ENCODE results near the gene GPHN.

Gene GPHN

DNA sequence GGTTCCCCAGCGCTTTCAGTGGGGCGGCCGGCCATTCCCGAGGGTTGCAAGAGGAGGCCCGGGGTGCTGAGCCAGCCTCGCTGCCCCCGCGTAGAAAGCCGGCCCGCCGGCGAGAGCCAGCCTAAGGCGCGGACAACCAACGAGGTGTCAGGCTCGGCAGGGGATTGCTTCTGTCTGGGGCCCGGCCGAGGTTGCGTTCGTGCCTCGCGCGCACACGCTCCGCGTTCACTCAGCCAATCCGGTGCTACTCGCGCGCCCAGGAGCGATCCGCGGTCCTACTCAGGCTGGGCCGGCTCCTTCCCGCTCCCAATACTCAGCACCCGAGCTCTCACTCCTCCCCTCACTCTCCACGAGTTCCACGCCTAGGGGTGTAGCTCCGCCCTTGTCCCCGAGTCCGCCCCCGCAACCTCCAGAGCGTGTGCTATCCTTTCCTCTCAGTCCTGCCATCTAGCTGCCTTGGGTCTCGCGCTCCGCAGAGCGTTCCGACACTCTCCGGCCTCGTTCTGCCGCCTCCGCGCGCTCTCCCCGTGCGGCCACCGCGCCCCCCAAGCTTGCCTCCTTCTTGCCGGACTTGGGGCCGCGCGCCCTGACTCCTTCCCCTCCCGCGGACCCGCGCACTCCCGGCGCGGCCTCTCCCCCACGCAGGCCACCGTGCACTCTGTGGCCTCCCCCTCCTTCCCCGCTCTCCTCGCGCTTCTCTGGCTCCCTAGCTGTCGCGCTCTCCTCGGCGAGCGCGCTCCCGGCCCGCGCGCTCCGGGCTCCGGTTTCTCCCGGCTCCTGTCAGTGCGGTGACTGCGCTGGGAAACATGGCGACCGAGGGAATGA, at the start of gene GPHN:
GPHN (plus strand) TSS at position 426 of the 825 bp plus-strand sequence.
- DNase-seq (ENCODE audit: low read depth in 1 of 2, low spot score in 1 of 2): peak; percentile 79 to 82

DNA sequence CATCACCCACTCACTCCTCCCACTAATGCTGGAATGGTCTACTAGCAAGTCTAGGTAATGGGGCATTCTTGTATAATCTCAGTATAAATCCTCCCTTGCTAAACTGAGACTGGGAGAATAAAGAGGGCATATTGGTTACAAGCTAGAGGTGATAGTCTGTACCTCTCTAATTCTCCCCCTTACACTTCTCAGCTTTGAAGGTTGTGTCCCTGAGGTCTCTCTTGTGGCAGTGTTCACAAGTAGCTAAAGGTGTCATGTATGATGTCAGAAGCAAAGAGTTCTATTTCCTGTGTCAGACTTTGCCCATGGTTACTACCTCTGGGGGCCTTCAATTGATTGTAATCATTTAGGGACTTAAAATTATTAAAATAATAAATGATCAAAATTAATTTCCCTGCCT, 48.3 kb upstream of the GPHN start:
- no peak for DNase-seq (ENCODE audit: low read depth in 1 of 2, low spot score in 1 of 2)

DNA sequence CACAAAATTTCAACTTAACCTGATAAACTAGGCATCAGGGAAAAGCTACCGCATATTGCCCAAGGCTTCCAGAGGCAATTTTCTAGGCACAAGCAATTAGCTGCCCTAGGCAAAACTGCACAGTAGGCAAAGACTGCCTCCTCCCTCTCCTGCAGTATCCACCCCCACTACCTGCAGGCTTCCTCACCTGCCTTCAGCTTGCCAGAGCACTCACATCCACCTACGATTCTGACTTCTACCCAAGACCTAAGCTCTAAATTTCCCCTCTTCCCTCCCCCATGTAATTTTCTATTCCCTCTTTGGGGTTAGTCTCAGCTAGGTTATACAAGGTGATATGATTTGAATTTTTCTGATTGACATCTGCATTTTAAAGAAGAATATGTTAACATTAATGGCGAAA, 43.7 kb upstream of the GPHN start:
- no peak for DNase-seq (ENCODE audit: low read depth in 1 of 2, low spot score in 1 of 2)

DNA sequence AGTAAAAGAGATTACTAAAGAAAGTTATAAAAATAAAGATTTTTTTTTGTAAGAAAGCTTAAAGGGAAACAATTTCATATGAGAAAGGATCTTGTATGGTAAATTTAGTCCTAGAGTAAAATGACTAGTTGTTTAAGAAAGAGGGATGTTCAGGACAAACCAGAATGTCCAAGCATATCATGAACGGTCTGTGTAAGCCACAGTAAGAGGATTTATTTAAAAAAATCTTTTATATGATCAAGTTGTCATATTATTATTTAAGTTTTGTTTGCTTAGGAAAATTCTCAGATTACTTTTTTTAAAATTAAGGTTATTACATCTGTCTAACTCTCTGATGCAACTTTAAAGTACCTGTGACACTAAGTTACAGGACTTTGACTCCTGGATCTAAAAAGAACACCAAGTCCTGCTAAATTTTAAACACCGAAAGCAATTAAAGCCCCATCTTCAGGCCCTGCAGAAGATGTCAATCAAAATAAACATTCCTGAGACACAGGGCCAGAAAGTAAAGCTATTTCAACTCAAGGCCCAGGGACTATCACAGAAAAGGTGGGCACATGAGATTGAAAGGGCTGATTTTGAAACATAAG, 39.1 kb upstream of the GPHN start:
- no peak for DNase-seq (ENCODE audit: low read depth in 1 of 2, low spot score in 1 of 2)

DNA sequence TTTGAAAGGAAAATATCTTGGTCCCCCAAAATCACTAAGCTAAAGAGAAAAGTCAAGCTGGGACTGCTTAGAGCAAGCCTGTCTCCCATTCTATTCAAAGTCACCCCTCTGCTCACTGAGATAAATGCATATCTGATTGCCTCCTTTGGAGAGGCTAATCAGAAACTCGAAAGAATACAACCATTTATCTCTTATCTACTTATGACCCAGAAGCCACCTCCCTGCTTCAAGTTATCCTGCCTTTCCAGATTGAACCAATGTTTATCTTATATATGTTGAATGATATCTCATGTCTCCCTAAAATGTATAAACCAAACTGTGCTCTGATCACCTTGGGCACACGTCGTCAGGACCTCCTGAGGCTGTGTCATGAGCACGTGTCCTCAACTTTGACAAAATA, 36.4 kb upstream of the GPHN start:
- no peak for DNase-seq (ENCODE audit: low read depth in 1 of 2, low spot score in 1 of 2)

DNA sequence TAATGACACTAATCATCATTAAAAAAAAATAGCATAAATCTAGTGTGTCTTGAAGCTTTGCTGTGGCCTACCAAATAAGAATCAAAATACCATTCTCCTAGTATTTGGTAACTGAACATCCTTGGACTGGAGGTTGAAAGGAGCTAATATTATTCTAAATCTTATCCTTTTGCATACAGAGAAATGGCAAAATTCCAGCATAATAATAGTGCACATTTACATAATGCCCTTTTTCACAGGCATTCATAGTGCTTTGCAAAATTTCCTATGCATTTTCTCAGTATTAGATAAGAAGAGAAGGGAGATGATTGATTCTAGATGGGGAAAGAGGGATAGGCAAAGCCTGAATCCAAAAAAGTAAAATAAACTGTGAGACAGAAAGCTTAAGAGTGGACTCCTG, 35.7 kb upstream of the GPHN start:
- DNase-seq (ENCODE audit: low read depth in 1 of 2, low spot score in 1 of 2): no peak

DNA sequence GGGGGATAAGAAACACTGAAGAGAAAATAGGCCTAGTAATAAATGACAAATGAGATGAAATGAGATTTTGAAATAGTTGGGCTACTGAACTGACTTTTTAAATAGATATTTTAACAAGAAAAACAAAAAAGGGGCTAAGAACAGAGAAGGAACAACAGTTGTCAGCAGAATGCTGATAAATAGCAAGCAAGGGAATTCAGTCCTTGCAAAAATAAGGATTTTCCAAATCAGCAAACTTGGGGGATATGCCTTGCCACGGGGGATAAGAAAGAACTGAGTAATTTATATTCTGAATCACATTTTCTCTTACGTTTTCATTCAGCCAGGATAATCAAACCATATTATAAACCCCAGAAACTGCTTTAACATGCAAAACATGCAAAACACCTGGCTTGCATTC, 34.7 kb upstream of the GPHN start:
- no peak for DNase-seq (ENCODE audit: low read depth in 1 of 2, low spot score in 1 of 2)

DNA sequence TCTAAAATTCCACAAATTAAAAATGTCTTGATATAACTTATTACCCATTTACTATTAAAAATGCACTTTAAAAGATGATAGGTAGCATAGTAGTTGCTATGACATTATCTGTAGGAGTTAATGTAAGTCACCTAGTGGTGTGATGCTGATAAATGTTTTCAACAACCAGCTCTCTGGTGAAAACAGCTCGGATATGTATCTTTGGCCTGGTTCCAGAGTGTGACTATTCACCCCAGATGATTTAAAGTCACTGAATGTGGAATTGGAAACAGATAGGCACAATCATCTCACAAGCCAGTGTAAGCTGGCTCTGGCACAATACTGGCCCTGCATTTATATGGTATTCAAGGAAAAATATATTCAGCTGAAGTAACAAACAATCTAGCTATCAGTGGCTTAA, 31.0 kb upstream of the GPHN start:
- no peak for DNase-seq (ENCODE audit: low read depth in 1 of 2, low spot score in 1 of 2)

DNA sequence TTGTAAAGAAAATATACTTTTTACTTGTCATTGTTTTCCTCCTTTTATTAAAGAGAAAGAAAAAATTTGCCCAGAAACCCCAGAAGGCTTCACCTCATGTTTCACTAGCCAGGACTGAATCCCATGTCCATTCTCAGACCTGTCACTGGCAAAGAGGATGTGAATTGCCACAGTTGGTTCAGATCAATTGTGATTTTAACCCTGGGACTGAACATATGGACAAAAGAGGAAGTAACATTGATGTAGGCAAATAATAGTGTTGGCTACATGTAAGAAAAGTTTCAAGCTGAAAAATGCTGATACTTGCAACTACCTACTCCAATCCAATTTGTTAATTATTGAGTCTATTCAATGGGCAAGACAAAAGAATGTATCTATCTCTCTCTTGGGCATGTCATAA, 30.4 kb upstream of the GPHN start:
- no peak for DNase-seq (ENCODE audit: low read depth in 1 of 2, low spot score in 1 of 2)

DNA sequence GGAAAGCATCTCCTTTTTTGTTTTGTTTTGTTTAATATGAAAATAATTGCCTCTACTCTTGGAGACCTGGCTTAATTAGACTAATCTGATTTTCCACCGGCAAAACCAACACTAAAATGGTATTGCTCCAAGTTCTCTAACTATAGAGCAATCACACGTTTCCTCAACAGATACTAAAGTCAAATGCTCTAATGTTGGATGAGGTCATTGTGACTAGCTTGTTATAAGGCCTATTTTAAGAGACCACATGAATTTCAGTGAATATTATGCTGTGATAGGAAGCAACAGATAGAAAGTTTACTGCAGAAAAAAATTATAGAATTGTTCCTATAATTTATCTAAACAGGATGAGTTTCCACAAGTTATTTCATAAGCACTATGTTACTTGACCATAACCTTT, 25.1 kb upstream of the GPHN start:
- no peak for DNase-seq (ENCODE audit: low read depth in 1 of 2, low spot score in 1 of 2)

DNA sequence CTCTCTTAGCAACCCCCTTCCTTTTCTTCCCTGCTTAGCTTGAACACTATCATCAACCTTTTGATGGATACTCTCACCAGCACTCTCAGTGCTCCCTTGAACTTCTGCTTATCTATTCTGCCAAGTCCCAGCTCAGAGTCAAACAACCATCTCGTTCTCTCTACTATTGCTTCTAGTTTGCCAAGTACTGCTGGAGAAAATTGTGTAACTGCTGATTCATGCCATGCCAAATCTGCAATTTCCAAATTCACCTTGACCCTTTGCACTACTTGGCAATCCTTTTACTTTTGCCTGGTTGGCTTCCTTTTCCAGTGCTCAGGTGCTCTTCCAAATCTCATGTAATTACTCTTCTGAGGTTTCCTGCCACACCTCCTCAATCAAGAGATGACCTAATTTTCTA, 24.6 kb upstream of the GPHN start:
- DNase-seq (ENCODE audit: low read depth in 1 of 2, low spot score in 1 of 2): no peak

DNA sequence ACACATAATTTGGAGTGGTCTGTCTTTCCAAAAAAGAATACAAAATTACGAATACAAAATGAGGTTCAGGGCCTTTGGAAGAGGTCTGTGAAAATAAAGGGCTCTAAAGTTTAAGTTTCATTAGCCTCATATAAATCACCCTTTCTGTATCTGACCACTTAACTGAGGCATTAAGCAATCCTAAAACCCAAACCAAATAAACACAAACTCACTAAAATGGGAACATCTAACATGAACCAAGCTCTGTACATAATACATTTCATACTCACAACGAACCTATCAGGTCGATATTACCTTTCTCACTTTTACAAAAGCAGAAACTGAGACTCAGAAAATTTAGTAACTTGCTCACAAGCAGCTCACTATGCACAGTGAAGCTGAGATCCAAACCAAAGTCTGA, 22.9 kb upstream of the GPHN start:
- no peak for DNase-seq (ENCODE audit: low read depth in 1 of 2, low spot score in 1 of 2)

DNA sequence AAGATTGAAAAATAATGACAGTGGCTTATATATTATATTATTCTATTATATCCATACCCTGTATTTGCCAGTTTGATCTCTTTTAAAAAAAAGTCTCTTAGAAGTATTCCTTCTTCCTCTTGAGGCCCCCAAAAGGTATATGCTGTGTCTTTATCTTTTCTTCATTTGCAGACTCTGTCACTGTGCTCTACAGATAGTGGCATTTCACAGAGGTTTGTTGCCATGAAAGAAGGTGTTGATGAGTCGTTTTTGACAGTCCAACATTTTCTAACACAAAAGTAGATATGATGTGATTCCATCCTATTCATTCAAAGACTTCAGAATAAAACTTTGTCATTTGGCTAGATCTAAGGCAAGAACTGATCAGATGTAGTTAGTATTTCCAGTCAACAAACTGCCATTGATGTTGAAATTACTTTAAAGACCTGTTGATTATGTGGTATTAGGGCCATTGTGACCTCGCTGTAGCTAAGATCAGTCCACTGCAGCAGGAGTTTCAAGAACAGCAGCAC, 22.0 kb upstream of the GPHN start, which contains the start of gene CCDC196:
CCDC196 (plus strand) TSS at position 462 of the 512 bp plus-strand sequence. CDS start 132 bp downstream, outside the sequence.
- DNase-seq (ENCODE audit: low read depth in 1 of 2, low spot score in 1 of 2): no peak

DNA sequence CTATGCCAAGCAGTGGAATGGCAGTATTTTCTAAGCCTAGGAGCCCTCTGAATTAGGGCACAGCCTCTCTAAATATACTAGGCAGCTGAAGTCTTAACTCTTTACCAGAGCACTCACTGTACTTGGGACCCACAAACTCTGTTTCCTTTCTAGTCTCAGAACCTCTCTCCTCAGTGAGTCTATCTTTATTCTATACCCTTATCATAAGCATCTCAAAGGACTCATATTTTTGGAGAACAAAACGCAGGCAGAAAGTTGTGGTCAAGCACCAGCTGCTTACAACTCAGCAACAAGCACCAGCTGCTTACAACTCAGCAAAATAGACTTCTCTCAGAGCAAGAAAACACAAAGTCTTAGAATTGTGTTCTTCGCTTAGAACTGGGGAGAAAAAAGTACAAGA, 20.8 kb upstream of the GPHN start:
- DNase-seq (ENCODE audit: low read depth in 1 of 2, low spot score in 1 of 2): no peak

DNA sequence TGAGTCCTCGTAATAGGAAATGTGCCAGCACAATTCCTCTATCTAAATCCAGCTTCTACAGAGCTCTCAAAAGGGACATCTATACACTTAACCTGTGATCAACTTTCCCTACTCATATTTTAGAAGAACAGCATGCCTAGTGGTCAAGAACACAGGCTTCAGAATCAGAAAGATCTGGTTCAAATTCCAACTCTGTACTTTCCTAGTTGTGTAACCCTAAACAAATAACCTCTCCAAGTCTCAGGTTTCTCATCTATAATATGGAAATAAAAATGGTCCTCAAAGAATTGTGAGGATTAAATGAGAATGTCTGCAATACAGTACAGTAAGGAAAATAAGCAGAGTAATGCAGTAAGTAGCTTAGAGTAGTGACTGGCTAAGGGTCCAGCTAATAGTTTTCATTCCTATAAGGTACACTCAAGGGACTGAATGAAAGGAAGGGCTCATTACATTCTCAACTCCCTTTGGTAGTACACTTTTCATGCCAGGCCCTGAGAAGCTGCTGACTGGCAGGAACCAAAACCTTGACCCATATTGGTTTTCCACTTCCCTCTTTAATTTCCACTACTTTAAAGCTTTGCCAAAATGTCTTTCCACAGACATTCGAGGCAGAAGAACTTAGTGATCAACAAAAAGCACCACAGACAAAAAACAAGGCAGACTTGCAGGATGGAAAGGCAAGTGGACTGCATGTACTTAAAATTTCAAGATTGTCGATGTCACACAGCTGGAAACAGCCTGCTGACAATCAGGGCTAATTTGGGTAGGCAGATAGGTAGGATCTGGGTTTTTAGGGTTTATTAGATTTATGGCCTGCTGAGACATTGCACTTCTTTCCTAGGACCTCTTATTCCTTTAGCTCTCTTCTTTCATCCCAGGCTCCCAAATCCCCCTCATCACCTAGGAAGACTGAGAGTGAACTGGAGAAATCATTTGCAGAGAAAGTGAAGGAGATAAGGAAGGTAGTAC, 17.5 kb upstream of the GPHN start:
- no peak for DNase-seq (ENCODE audit: low read depth in 1 of 2, low spot score in 1 of 2)

DNA sequence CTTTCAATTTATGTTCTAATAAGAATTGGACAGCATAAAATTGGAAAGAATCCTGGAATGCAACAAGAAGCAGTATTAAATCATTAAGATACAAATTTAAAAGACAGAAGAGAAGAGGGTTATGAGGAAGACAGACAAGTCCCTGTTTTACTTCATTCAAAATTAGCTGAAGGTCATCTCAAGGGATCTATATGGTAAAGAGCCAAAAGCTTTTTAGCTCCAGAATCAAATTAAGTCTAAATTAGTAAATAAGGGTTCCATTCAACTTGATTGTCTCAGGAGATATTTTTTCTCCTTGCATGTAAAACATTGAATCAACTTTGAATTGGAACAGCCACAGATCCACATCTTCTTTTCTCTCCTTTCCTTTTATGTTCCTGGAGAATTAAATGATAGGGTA, 14.2 kb upstream of the GPHN start:
- no peak for DNase-seq (ENCODE audit: low read depth in 1 of 2, low spot score in 1 of 2)

DNA sequence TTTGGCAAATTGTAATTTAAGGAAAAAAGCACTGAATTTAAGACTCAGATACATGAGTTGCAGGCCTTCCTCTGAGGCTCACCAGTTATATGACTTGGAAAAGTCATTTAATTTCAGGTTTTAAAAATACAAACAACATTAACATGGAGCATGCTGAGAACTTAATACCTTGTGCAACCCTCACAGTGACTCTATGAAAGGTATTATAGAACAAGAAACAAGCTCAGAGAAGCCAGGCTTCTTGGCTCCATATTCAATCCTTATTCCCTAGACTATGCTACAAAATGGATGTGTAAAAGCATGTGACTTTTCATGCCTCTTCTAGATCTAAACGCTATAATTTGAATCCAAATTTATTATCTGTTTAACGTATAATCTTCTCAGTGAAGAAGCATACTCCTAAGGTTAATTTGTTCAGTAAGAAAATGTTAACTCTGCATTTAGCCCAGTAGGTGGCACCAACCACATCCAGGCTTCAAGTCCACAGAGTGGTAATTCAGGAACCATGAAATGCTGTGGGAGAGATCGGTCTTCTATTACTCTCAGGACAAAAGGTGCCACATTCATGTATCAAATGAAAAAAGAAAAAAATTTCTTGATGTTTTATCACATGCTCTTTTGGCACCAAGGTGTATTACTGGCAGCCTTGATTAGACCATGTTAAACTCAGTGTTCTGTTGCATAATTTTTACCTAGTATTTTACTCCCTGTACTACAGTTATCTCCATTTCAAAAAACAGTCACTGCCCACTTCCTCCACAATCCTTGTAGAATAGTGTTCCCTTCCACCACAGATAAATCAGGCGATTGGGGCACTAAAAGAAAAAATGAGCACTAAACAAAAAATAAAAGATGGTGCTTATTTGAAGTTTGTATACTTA, 12.5 kb upstream of the GPHN start:
- no peak for DNase-seq (ENCODE audit: low read depth in 1 of 2, low spot score in 1 of 2)

DNA sequence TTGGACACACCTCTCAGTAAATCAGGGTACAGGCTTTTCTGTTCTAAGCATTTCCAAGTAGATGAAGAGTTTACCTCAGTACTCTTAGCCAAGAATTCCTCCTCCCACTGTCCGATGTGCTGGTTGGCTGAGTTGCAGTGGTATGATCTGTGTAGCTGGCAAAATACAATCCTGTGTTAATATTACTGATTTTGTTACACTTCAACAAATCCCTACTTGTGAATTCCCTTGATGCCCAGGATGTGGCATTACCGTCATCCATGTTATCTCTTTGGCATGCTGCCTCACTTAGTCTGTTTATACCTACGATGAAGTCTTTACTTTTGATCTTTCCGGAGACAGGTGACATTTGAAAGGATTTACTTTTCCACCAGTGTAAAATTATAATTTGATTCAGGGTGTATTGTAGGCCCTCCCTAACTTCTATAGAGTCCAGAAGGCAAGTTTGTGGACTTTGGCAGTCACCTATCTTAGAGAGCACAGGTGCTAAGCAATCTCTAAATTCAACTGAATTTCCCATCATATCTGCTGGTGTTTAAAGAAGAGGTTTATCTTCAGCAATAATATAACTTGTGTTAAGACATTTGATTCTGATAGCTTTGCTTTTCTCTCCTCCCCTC, 11.6 kb upstream of the GPHN start:
- DNase-seq (ENCODE audit: low read depth in 1 of 2, low spot score in 1 of 2): no peak

DNA sequence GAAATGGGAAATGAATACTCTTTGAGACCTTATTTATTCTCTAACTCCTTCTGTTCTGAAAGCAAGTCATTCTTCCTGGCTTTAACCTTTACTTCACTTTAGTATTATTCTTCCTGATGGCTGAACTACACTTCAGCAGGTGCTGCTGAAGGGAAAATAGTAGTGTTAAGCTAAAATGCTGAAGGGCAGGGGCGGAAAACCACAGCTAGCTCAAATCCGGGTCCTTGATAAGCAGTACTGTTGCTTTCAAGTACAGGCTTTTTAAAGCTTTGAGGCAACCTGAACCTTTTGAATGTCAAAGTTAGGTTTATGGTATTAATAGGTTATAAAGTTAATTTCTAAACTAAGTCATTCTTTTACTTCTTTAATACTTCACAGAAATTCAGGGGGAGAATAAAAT, 11.0 kb upstream of the GPHN start:
- no peak for DNase-seq (ENCODE audit: low read depth in 1 of 2, low spot score in 1 of 2)

DNA sequence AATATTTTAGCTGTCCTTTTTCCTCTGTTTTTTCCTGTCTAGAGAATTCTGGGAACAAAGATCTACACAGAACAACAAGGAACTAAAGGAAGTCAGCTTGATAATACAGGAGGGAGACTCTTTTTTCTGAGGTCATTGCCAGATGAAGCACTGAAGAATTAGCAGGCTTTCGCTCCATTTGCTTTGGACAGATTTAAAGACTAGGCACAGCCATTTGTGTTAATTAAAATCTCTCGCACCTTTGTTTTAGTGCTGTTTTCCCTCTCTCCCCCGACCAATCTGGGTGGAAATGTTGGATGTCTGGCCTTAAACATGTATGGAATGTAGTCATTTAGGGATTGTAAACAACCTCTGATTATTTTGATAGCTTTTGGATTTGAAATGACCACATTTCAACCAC, 9.6 kb upstream of the GPHN start:
- DNase-seq (ENCODE audit: low read depth in 1 of 2, low spot score in 1 of 2): no peak

Measured in activated T-helper 1 cell treated with anti-CD3 and anti-CD28 coated beads, Interleukin-2, amount 50 U/mL, for 16 hours (primary cell).